SK-N-SH (cell line): Measurements from ENCODE around the gene WRAP73. TPM values are rescaled to one million over a fixed set of nuclear protein-coding genes. Genes with fewer than 3 reads are reported as not detected.

Experiments
- CTCF ChIA-PET: fragments of 300-600, 350-600 bp; formaldehyde crosslinking; extraction: SDS; loops from one replicate; lab custom pipeline; 2021; lab: Yijun Ruan, JAX
- POLR2A ChIA-PET: fragments of 350-600 bp; sonication (Branson Sonifier 250); formaldehyde crosslinking; extraction: SDS; loops from one replicate; lab custom pipeline; 2020; ENCODE audit warnings: antibody characterized with exemption, inconsistent platforms; lab: Yijun Ruan, JAX
- DNase-seq: peaks from one replicate; pipeline ENCODE4 v3.0.0; 2012
- H2AFZ ChIP-seq: fragments of 200-600 bp; sonication (generic); 2 replicates; pipeline ENCODE4 v1.8.1; 2016; ENCODE audit warnings: antibody characterized with exemption, mild to moderate bottlenecking, low read depth
- H3F3A ChIP-seq: fragments of 200-600 bp; sonication (generic); replicated peaks from 2 replicates; pipeline ENCODE3; 2016; ENCODE audit warnings: antibody characterized with exemption, mild to moderate bottlenecking; ENCODE audit not compliant: insufficient read depth
- H3K27ac ChIP-seq, 2 experiments: fragments of 200-500 bp in 1 of 2; fragments of 200-600 bp in 1 of 2; sonication (Bioruptor generic) in 1 of 2; sonication (generic), shearing (Covaris generic) in 1 of 2; 2 replicates each; pipeline versions ENCODE4 v1.5.1 to v1.6.1; 2014 to 2016; ENCODE audit warnings: low read depth in 2 of 2, inconsistent platforms in 1 of 2, low read length in 1 of 2, mild to moderate bottlenecking in 1 of 2, mixed read lengths in 1 of 2
- H3K27me3 ChIP-seq: fragments of 200-600 bp; sonication (generic), shearing (Covaris generic); 2 replicates; pipeline ENCODE4 v1.6.1; 2016; ENCODE audit warnings: mixed run types; ENCODE audit not compliant: insufficient read depth
- H3K36me3 ChIP-seq, 2 experiments: fragments of 200-500 bp in 1 of 2; fragments of 200-600 bp in 1 of 2; sonication (Bioruptor generic) in 1 of 2; sonication (generic) in 1 of 2; replicated peaks in 1 of 2; 2 replicates each; pipeline versions ENCODE3 to v1.5.1; 2014 to 2016; ENCODE audit warnings: low read length in 1 of 2, mild to moderate bottlenecking in 1 of 2; ENCODE audit not compliant: insufficient read depth in 2 of 2, control insufficient read depth in 1 of 2
- H3K4me1 ChIP-seq, 2 experiments: fragments of 200-500 bp in 1 of 2; fragments of 200-600 bp in 1 of 2; sonication (Bioruptor generic) in 1 of 2; sonication (generic), shearing (Covaris generic) in 1 of 2; 2 replicates each; pipeline versions ENCODE4 v1.5.1 to v1.6.1; 2014 to 2016; ENCODE audit warnings: low read depth in 1 of 2, low read length in 1 of 2, mixed run types in 1 of 2; ENCODE audit not compliant: insufficient read depth in 2 of 2, control insufficient read depth in 1 of 2
- H3K4me2 ChIP-seq: fragments of 200-600 bp; sonication (generic), shearing (Covaris generic); 2 replicates; pipeline ENCODE4 v1.6.1; 2017; ENCODE audit warnings: mixed run types
- H3K4me3 ChIP-seq, 2 experiments: fragments of 200-500 bp in 1 of 2; fragments of 200-600 bp in 1 of 2; sonication (Bioruptor generic) in 1 of 2; sonication (generic), shearing (Covaris generic) in 1 of 2; 2 replicates each; pipeline versions ENCODE4 v1.5.1 to v1.8.1; 2014 to 2016; ENCODE audit warnings: low read depth in 2 of 2, inconsistent platforms in 1 of 2, low read length in 1 of 2, mild to moderate bottlenecking in 1 of 2, mixed read lengths in 1 of 2, moderate library complexity in 1 of 2
- H3K79me2 ChIP-seq: fragments of 200-600 bp; sonication (generic); 2 replicates; pipeline ENCODE4 v1.8.1; 2017; ENCODE audit warnings: mild to moderate bottlenecking; ENCODE audit not compliant: insufficient read depth
- H3K9ac ChIP-seq: fragments of 200-600 bp; sonication (generic); 2 replicates; pipeline ENCODE4 v1.6.1; 2017; ENCODE audit warnings: mixed run types
- H3K9me2 ChIP-seq: fragments of 200-600 bp; sonication (generic); 2 replicates; pipeline ENCODE4 v1.6.1; 2017; ENCODE audit warnings: mixed run types
- H3K9me3 ChIP-seq: fragments of 200-600 bp; sonication (generic); 2 replicates; pipeline ENCODE4 v1.6.1; 2017; ENCODE audit warnings: mixed run types, mild to moderate bottlenecking, moderate library complexity
- H4K20me1 ChIP-seq: fragments of 200-600 bp; sonication (generic); 2 replicates; pipeline ENCODE4 v1.6.1; 2017; ENCODE audit warnings: mild to moderate bottlenecking, mixed run types; ENCODE audit not compliant: insufficient read depth
- CHD2 ChIP-seq: fragments of 150-350 bp; IDR thresholded peaks from 2 replicates; pipeline ENCODE4 v1.6.1; 2018; ENCODE audit warnings: low read length; ENCODE audit not compliant: partially characterized antibody
- EZH2phosphoT487 ChIP-seq: fragments of 200-600 bp; sonication (generic); IDR thresholded peaks from 2 replicates; pipeline ENCODE4 v1.6.1; 2017; ENCODE audit warnings: low read depth, mixed run types, mild to moderate bottlenecking, antibody characterized with exemption, moderate library complexity, borderline replicate concordance
- FOSL2 ChIP-seq: IDR thresholded peaks from 2 replicates; pipeline ENCODE4 v1.4.0; 2012; ENCODE audit warnings: low read depth, mild to moderate bottlenecking, moderate library complexity, borderline replicate concordance
- FOXJ3 ChIP-seq: sonication (generic); formaldehyde crosslinking; IDR thresholded peaks from 2 replicates; pipeline ENCODE4 v1.5.1; 2020; ENCODE audit warnings: mild to moderate bottlenecking, missing genetic modification reagents
- GABPA ChIP-seq: IDR thresholded peaks from 2 replicates; pipeline ENCODE4 v1.4.0; 2012; ENCODE audit warnings: low read depth, mild to moderate bottlenecking
- JUND ChIP-seq: IDR thresholded peaks from 2 replicates; pipeline ENCODE4 v1.4.0; 2012
- MEF2A ChIP-seq: IDR thresholded peaks from 2 replicates; pipeline ENCODE4 v1.4.0; 2012; ENCODE audit warnings: low read depth, borderline replicate concordance
- MXI1 ChIP-seq: IDR thresholded peaks from 2 replicates; pipeline ENCODE4 v1.6.1; 2012; ENCODE audit warnings: mild to moderate bottlenecking, low read depth, low read length, improper control_type of control experiment
- NRF1 ChIP-seq: IDR thresholded peaks from 2 replicates; pipeline ENCODE4 v1.6.1; 2012; ENCODE audit warnings: low read depth, mild to moderate bottlenecking, low read length
- RAD21 ChIP-seq: IDR thresholded peaks from 2 replicates; pipeline ENCODE4 v1.6.1; 2012; ENCODE audit warnings: mild to moderate bottlenecking, low read length
- REST ChIP-seq: IDR thresholded peaks from 2 replicates; pipeline ENCODE4 v1.6.1; 2012; ENCODE audit warnings: mild to moderate bottlenecking, low read depth, low read length, moderate library complexity
- RFX5 ChIP-seq: IDR thresholded peaks from 2 replicates; pipeline ENCODE4 v1.6.1; 2012; ENCODE audit warnings: mild to moderate bottlenecking, improper control_type of control experiment, low read length
- SIN3A ChIP-seq: IDR thresholded peaks from 2 replicates; pipeline ENCODE4 v1.6.1; 2012; ENCODE audit warnings: low read depth, mild to moderate bottlenecking, low read length, moderate library complexity, borderline replicate concordance
- SMC3 ChIP-seq: IDR thresholded peaks from 2 replicates; pipeline ENCODE4 v1.6.1; 2012; ENCODE audit warnings: low read depth, low read length, improper control_type of control experiment
- TAF1 ChIP-seq: IDR thresholded peaks from 2 replicates; pipeline ENCODE4 v1.6.1; 2012; ENCODE audit warnings: low read depth, mild to moderate bottlenecking, low read length, moderate library complexity, borderline replicate concordance
- TEAD4 ChIP-seq: IDR thresholded peaks from 2 replicates; pipeline ENCODE4 v1.4.0; 2012; ENCODE audit warnings: mild to moderate bottlenecking, borderline replicate concordance; ENCODE audit not compliant: insufficient read depth
- ZBTB33 ChIP-seq: IDR thresholded peaks from 2 replicates; pipeline ENCODE4 v1.4.0; 2012; ENCODE audit warnings: low read depth, borderline replicate concordance
- WGBS: methylation state at CpG from one replicate; pipeline ENCODE4 v1.1.6; 2017; ENCODE audit warnings: low lambda C conversion rate; 5-methylcytosine and 5-hydroxymethylcytosine counted together
- polyA plus RNA-seq, 3 experiments: library from polyadenylated mRNA; depleted of rRNA; stranded (reverse); fragments of >200 nt; gene quantifications; 2 replicates each; pipeline ENCODE4 v1.2.3, GENCODE V29; 2012

Gene WRAP73
- polyA plus RNA-seq, 1 of the 3 experiments (the other 2 are of a cell fraction) = 61.9 TPM

- WGBS = no CpG with 5 or more reads among the region's 19 CpGs
- no peak for DNase-seq
- no peak overlapping the region for H3K9ac ChIP-seq
- H3K27ac ChIP-seq = no peak overlapping the region; a peak in 1 of 4 replicates
- POLR2A ChIA-PET = no interaction called here
- H3K4me2 ChIP-seq = no peak overlapping the region
- TF ChIP-seq MEF2A (no peak), RAD21 (no peak), TAF1 (no peak), CHD2 (no peak), RFX5 (no peak), NRF1 (no peak), SIN3A (no peak), TEAD4 (no peak), MXI1 (no peak), ZBTB33 (no peak), FOXJ3 (CRISPR knock-in tag) (no peak), SMC3 (no peak), REST (no peak), EZH2phosphoT487 (no peak), FOSL2 (no peak), JUND (no peak), GABPA (no peak)
- TF ChIP-seq, all 33 proteins: peak for 0
- H4K20me1 ChIP-seq = no peaks in the 10 kb centered on the region
- no peak overlapping the region for H3K4me3 ChIP-seq
- no peak overlapping the region for H2AFZ ChIP-seq
- no peaks in the 10 kb centered on the region; a peak in 1 of 4 replicates for H3K4me1 ChIP-seq
- no peaks in the 10 kb centered on the region for H3K9me3 ChIP-seq
- H3F3A ChIP-seq = no peaks in the 10 kb centered on the region
- no peaks in the 10 kb centered on the region for H3K79me2 ChIP-seq
- no peaks in the 10 kb centered on the region for H3K36me3 ChIP-seq
- H3K9me2 ChIP-seq = no peaks in the 10 kb centered on the region
- CTCF ChIA-PET = interaction anchor here (1.0 to 3.8 kb wide), 4 partner anchors 14 to 53 kb away, joined by 3 to 19 read pairs (median 4); no protein-coding TSS in a partner anchor
- H3K27me3 ChIP-seq = no peaks in the 10 kb centered on the region
Measured at GRCh38 chr1:3681231-3681897, 31.5 kb upstream of the WRAP73 start.
